Stimulated activated CD4-positive, alpha-beta T cell treated with anti-CD3 and anti-CD28 coated beads, Interleukin-4, amount 100 ng/mL, for 24 hours (primary cell): ENCODE data around the gene ARL8B.
A peak's percentile ranks its signal among the peaks of the same experiment; 100 is the strongest.
"Not testable (repeated sequence)": the region's sequence is repeated elsewhere in the genome, so short reads cannot be mapped to it uniquely, and the experiment has no call there.

ENCODE experiments used
- DNase-seq: peaks from one replicate; pipeline ENCODE4 v3.0.0-alpha.2; 2020

ARL8B gene

DNA sequence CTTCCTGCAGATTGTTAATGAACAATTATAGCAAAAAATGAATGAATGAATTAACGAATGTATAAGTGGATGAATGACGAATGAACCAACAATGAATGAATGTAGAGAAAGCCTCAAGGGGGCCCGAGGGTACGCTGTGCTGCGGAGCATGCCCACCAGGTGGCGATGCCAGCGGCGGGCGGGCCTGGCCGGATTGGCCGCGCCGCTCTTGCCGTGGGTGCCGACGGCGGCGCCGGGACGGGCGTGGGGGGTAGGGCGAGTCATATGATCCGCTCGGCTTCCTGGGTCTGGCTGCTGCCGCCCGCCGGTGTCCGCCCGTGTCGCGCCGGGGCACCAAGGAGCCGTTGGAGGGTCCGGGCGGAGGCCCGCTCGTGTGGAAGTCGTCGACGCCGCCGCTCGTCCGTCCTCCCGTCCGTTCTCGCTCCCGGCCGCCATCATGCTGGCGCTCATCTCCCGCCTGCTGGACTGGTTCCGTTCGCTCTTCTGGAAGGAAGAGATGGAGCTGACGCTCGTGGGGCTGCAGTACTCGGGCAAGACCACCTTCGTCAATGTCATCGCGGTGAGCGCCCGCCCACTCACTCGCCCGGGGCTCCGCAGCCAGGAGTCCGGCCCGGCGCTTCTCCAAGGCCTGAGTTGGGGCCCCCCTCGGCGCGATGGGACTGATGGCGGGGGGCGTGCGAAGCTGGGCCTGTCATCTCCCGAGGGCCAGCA is at the start of gene ARL8B:
TSS of gene ARL8B (plus strand) at position 263 of the 711 bp plus-strand sequence. CDS start at position 437, 174 bp downstream.
- peak; percentile 92 for DNase-seq

DNA sequence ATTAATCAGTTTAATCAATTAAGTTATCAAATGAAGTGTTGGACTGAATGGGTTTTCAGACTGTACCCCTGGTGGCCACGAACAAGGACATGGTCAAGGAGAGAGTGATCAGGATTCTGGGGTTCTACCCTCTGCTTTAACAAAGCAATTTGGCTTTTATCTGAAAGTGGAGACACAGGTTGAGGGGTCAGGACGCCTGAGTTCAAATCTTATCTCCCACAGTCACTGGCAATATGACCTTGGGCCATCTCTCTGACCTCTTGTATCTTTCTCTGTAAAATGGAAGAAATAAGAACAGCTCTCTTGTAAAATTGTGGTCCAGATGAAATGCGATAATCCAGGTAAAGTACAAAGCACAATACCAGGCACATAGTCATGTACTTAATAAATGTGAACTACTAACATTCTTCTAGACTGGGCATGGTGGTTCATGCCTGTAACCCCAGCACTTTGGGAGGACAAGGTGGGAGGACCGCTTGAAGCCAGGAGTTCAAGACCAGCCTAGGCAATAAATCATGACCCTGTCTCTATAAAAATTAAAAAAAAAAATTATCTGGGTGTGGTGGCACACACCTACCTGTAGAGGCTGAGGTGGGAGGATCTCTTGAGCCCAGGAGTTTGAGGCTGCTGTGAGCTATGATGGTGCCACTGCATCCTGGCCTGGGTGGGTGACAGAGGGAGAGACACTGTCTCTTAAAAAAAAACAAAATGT is 48.6 kb upstream of the ARL8B start:
- DNase-seq, result no peak

GRCh38 chr3:5078151-5078550 is 43.9 kb upstream of the ARL8B start:
- no peak for DNase-seq

DNA sequence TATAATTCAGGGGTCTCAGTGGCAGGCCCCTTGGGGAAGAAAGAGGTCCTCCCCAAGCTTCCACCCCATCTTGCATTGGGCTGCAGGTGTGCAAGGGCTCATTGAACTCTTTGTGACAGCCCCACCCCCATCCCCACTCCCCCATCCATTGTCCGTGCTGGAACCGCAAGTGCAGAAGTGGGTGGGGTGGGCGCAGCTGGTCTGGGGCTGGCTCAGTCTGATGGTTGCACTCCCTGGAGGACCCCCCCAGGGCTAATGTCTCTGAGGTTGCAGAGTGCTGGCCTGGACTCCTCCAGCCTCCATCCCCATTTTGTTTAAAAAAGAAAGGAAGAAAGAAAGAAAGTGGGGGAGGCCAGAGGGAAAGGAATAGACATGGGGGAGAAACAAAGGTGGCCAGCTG is 42.3 kb upstream of the ARL8B start:
- no peak for DNase-seq

GRCh38 chr3:5080779-5081550 is 41.1 kb upstream of the ARL8B start:
- DNase-seq, result no peak

DNA sequence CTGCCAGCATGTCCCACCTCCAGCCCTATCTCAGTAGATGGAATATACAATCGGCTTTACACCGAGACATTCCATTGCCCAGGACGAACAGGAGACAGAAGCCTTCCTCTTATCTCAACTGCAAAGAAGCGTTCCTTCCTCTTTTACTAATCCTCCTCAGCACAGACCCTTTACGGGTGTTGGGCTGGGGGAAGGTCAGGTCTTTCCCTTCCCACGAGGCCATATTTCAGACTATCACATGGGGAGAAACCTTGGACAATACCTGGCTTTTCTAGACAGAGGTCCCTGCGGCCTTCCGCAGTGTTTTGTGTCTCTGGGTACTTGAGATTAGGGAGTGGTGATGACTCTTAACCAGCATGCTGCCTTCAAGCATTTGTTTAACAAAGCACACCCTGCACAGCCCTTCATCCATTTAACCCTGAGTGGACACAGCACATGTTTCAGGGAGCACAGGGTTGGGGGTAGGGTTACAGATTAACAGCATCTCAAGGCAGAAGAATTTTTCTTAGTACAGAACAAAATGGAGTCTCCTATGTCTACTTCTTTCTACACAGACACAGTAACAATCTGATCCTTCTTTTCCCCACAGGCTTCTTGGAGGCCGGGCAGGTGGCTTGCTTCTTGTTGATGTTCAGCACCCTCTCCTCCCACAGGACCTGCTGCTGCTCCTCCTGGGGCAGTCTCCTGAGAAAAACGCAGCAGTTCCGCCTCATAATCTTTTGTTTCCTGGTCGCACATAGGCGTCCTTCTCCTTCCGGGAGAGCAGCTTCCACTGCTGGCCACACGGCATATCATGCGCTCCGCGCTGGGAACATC is 39.9 kb upstream of the ARL8B start:
- not testable (repeated sequence) for DNase-seq

GRCh38 chr3:5082789-5083115 is 39.3 kb upstream of the ARL8B start:
- no peak for DNase-seq

- no peak for DNase-seq
Measured at GRCh38 chr3:5084224-5084623, 37.9 kb upstream of the ARL8B start.

- no peak for DNase-seq
Measured at GRCh38 chr3:5086708-5087107, 35.4 kb upstream of the ARL8B start.

GRCh38 chr3:5087209-5087608 is 34.9 kb upstream of the ARL8B start:
- no peak for DNase-seq

DNA sequence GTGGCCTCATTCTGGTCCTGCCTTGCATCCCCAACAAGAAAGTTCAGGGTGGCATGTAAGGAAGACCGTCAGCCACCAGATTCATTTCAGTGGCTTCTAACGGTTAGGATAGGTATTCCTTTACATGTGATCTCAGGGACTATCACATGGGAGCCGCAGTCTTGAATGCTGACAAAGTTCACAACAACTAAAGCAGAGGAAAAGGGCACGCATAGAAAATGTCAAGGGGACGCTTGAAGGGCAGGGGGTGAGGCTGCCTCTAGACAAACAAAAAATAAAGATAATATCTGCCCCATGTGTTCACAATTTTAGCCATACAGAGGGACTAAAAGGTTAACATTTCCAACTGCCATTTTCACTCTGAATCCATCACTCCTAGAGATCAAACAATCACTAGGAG is 31.9 kb upstream of the ARL8B start:
- DNase-seq, result no peak

DNA sequence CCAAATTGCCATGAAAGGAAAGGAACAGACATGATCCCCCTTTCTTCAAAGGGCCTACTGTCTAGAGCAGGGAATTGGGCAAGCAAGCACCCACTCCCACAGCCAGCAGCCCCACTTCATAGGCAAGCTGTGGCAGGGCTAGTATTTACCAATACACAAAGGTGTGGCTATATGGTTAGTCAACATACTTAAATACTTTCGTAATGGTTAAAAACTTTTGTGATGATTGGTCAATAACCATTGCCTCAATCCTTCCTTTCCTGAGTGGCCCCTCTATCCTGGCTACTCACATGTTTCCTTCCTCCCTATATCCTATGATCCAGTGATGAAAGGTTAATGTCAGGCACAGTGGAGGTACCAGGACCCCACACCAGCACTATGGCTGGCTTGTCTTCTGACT is 30.1 kb upstream of the ARL8B start:
- no peak for DNase-seq

- DNase-seq, result no peak
Measured at GRCh38 chr3:5093731-5094130, 28.4 kb upstream of the ARL8B start.

- DNase-seq, result no peak
Measured at GRCh38 chr3:5095886-5096285, 26.2 kb upstream of the ARL8B start.

GRCh38 chr3:5096336-5097008 is 25.6 kb upstream of the ARL8B start:
- no peak for DNase-seq

DNA sequence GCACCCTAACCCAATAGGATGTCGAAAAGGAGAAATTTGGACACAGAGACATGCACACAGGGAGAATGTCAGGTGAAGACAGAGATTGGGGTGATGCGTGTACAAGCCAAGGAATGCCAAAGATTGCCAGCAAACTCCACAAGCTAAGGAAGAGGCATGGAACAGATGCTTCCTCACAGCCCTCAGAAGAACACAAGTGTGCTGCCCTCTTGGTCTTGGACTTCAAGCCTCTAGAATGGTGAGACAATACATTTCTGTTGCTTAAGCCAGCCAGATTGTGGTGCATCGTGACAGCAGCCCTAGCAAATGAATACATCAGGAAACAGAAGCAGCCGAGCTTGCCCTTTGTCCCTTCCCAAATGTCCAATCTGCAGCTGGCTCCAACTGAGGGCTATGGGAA is 23.7 kb upstream of the ARL8B start:
- no peak for DNase-seq

- DNase-seq, result no peak
Measured at GRCh38 chr3:5102532-5102931, 19.6 kb upstream of the ARL8B start.

DNA sequence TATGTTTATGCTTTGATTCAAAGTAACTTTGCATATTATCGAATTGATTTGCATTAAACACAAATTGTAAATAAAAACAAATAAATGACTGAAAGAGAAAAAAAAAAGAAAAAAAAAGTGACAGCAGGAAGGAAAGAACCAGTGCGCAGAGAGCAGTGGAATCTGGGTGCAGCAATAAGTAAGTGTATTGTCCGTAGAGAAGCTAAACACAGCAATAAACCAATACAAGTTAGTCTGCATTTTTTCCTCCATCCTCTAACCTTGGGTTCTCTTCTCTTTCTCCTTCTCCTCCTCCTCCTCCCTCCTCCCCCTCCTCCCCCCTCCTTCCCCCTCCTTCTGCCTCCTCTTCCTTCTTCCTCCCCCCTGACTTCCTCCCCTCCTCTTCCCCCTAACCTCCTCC is 18.3 kb upstream of the ARL8B start:
- DNase-seq, result no peak

- DNase-seq, result no peak
Measured at GRCh38 chr3:5105050-5105449, 17.0 kb upstream of the ARL8B start.

GRCh38 chr3:5106371-5106770 is 15.7 kb upstream of the ARL8B start:
- not testable (repeated sequence) for DNase-seq

- not testable (repeated sequence) for DNase-seq
Measured at GRCh38 chr3:5106933-5107334, 15.2 kb upstream of the ARL8B start.

GRCh38 chr3:5110337-5110736 is 11.8 kb upstream of the ARL8B start:
- no peak for DNase-seq

GRCh38 chr3:5112043-5112442 is 10.0 kb upstream of the ARL8B start:
- DNase-seq, result no peak
